Skeletal muscle tissue (tissue), 4 donors: Measurements from ENCODE around the gene ADARB1. TPM values are rescaled to one million over a fixed set of nuclear protein-coding genes. Genes with fewer than 3 reads are reported as not detected.

Experiments used
- H3K27ac ChIP-seq: one replicate; pipeline ENCODE4 v1.7.0; 2013; ENCODE audit warnings: mild to moderate bottlenecking, low read depth, low read length, inconsistent platforms
- H3K27me3 ChIP-seq, 3 donors: one replicate each; pipeline ENCODE4 v1.7.0; 2013; ENCODE audit warnings: low read length in 3 of 3; ENCODE audit not compliant: control insufficient read depth in 3 of 3, insufficient read depth in 3 of 3
- H3K36me3 ChIP-seq, 3 donors: one replicate each; pipeline ENCODE4 v1.7.0; 2013; ENCODE audit warnings: low read length in 3 of 3; ENCODE audit not compliant: control insufficient read depth in 3 of 3, insufficient read depth in 3 of 3
- H3K4me1 ChIP-seq, 3 donors: one replicate each; pipeline ENCODE4 v1.7.0; 2013; ENCODE audit warnings: low read length in 3 of 3, mild to moderate bottlenecking in 3 of 3; ENCODE audit not compliant: control insufficient read depth in 3 of 3, insufficient read depth in 3 of 3
- H3K4me3 ChIP-seq, 3 donors: one replicate each; pipeline ENCODE4 v1.7.0; 2013; ENCODE audit warnings: low read length in 3 of 3
- H3K9ac ChIP-seq, 3 donors: one replicate each; pipeline ENCODE4 v1.7.0; 2013; ENCODE audit warnings: low read length in 3 of 3, mild to moderate bottlenecking in 3 of 3, moderate library complexity in 2 of 3, low read depth in 1 of 3
- H3K9me3 ChIP-seq, 3 donors: one replicate each; pipeline ENCODE4 v1.7.0; 2013; ENCODE audit warnings: low read length in 3 of 3; ENCODE audit not compliant: control insufficient read depth in 3 of 3
- total RNA-seq: library from RNA; depleted of rRNA; stranded (reverse); fragments of >200 nt; gene quantifications from one replicate; pipeline ENCODE4 v1.2.3, GENCODE V29; 2014
- donor health status: Osteomylitis.

ADARB1 gene
- total RNA-seq, 1 donor from 2014 or later, result 16.2 TPM

DNA sequence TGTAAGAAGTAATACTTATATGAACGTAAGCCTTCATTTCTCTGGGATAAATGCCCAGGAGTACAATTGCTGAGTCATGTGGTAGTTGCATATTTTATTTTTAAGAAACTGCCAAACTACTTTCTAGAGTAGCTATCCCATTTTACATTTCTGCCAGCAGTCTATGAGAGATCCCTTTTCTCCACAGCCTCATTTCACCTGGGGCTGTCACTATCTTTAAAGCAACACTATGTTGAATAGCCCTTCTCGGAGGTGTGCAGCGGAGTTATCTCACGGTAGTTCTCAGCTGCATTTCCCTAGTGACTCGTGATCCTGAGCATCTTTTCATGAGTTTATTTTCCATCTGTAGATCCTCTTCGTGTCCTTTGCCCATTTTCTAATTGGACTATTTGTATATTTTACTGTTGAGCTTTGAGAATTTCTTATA lies 93.4 kb downstream of the ADARB1 start:
- Histone ChIP-seq H3K36me3 (peaks cover under 1 to 6% (median 5%) of the 10 kb centered on the region in 3 donors), H3K9me3 (no peaks in the 10 kb centered on the region), H3K4me3 (peak overlapping the region in 2 of 3 donors; percentile 2 to 31), H3K27ac (no peak overlapping the region), H3K4me1 (peaks cover 32 to 44% (median 42%) of the 10 kb centered on the region in 3 donors), H3K9ac (no peak overlapping the region), H3K27me3 (no peaks in the 10 kb centered on the region)

DNA sequence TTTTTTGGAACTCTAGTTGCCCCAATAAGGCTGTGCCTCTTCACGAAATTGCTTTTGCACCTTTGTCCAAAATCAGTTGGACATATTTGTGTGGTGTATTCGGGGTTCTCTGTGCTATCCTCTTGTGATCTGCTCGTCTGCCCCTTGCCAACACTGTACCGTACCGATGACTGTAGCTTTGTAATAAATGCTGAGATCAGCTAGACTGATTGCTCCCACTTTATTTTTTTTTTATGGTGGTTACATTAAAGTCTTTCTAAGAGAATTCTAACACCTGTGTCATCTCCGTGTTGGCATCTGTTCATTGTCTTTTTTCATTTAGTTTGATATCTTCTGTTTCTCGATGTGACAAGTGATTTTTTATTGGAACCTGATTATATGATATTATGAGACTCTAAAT lies 94.1 kb downstream of the ADARB1 start:
- Histone ChIP-seq H3K27me3 (no peaks in the 10 kb centered on the region), H3K9me3 (no peaks in the 10 kb centered on the region), H3K36me3 (peaks cover 5 to 6% (median 5%) of the 10 kb centered on the region in 3 donors), H3K27ac (peak overlapping the region; percentile 10), H3K9ac (no peak overlapping the region), H3K4me3 (no peak overlapping the region), H3K4me1 (peaks cover 25 to 37% (median 35%) of the 10 kb centered on the region in 3 donors)

DNA sequence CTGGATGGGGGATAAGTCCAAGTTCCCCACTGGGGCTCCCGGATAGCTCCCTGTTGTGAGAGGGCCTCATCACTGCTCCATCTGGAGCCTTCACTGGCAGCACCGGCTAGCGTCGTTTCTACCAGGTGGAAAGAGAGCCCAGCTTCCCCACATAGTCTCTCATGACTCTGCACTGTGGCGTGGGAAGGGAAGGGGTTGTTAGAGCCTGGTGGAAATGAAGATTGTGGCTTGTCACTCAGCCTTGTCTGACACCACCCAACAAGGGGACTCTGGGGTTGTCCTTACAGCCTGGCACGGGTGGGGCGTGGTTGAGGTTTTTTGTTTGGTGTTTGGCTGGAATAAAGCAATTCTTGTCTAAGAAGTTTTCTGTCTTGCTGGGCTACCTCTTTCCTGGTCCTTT lies 94.6 kb downstream of the ADARB1 start:
- no peak overlapping the region for H3K9ac ChIP-seq
- H3K36me3 ChIP-seq, result peaks cover 5 to 6% (median 5%) of the 10 kb centered on the region in 3 donors
- H3K9me3 ChIP-seq, result no peaks in the 10 kb centered on the region
- no peaks in the 10 kb centered on the region for H3K27me3 ChIP-seq
- H3K4me1 ChIP-seq, result peaks cover 20 to 32% (median 30%) of the 10 kb centered on the region in 3 donors
- no peak overlapping the region for H3K4me3 ChIP-seq
- peak overlapping the region; percentile 10 for H3K27ac ChIP-seq

DNA sequence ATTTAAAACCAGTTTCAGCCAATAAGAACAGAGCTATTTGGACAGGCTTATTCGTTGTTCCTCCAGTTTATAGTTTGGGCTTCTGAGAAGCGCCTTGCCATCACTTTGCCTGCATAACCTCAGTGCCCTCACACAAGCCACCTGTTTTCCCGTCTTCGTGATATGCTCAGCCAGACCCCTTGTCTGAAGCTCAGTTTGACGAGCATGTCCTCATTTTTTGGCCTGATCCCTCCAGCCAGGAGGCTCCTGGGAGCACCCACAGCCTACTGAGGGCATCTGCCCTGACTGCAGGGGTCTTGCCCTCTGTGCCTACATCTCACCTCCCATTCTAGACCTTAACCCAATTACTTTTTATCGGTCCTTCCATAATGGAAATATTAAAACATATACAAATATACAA lies 95.3 kb downstream of the ADARB1 start:
- Histone ChIP-seq H3K27me3 (no peaks in the 10 kb centered on the region), H3K9me3 (no peaks in the 10 kb centered on the region), H3K4me1 (peaks cover 20 to 25% (median 24%) of the 10 kb centered on the region in 3 donors), H3K9ac (peak overlapping the region in 1 of 3 donors; percentile 55), H3K36me3 (peaks cover 5 to 6% (median 5%) of the 10 kb centered on the region in 3 donors), H3K4me3 (no peak overlapping the region), H3K27ac (no peak overlapping the region)

DNA sequence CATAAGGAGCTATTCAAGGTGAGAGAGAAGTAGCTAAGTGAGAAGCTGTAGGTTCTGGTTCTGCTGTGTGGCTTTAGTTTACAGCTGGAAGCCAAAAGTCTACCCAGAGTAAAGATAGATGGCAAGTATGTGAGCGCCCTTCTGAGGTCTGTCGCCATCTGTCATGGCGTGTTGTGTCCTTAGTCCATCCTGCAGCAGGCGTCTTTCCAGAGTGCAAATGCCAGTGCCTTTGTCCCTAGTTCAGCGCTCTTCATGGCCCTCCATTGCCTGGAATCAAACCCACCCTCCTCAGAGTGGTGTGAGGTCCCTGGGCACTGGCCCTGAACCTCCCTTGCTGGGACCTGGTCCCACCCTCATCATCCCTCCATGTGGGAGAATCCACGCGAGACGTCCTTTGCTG lies 96.6 kb downstream of the ADARB1 start:
- Histone ChIP-seq H3K4me1 (peaks cover 20 to 24% (median 20%) of the 10 kb centered on the region in 3 donors), H3K36me3 (peaks cover 5 to 10% (median 6%) of the 10 kb centered on the region in 3 donors), H3K27ac (no peak overlapping the region), H3K4me3 (no peak overlapping the region), H3K9me3 (no peaks in the 10 kb centered on the region), H3K27me3 (no peaks in the 10 kb centered on the region), H3K9ac (no peak overlapping the region)

DNA sequence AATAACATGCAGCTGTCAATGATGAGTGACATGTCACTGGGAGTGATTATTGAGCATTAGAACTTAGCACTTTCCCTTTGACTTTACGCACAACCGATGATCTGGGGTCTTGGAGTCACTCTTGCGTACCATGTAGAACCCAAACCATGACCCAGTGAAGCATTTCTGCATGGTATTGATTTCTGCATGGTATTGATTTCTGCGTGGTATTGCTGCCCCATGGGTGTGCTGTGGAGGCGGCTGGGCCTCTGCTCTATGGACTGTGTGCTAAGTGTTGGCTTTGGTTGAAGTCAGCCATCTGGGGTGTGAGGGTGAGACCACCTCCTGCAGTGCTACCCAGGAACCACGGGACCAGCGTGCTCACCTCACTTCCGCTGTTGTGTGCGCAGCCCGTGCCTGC lies 98.0 kb downstream of the ADARB1 start:
- Histone ChIP-seq H3K9ac (no peak overlapping the region), H3K9me3 (no peaks in the 10 kb centered on the region), H3K4me1 (peaks cover 19 to 24% (median 20%) of the 10 kb centered on the region in 3 donors), H3K27ac (no peak overlapping the region), H3K4me3 (no peak overlapping the region), H3K36me3 (peaks cover 14 to 21% (median 17%) of the 10 kb centered on the region in 3 donors), H3K27me3 (no peaks in the 10 kb centered on the region)

DNA sequence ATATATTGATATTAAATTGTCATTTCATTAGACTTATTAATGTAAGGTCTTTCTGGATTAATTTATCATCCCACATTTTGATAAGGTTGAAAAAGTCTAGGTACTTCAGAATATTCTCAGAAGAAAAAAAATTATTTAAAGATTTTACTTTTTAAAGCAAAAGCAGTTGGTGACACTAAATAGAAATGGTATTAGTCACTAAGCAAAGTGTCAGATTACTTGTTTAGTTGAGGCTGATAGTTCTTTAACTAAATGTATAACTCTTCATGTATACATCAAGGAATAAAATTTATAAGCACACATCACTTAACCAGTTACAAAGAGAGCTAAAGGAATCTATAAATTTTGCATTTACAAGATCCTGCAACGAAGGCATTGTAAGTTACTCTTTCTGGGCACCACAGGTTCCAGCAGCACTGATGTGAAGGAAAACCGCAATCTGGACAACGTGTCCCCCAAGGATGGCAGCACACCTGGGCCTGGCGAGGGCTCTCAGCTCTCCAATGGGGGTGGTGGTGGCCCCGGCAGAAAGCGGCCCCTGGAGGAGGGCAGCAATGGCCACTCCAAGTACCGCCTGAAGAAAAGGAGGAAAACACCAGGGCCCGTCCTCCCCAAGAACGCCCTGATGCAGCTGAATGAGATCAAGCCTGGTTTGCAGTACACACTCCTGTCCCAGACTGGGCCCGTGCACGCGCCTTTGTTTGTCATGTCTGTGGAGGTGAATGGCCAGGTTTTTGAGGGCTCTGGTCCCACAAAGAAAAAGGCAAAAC lies 101.1 kb downstream of the ADARB1 start:
- Histone ChIP-seq H3K4me3 (no peak overlapping the region), H3K27me3 (no peaks in the 10 kb centered on the region), H3K4me1 (peaks cover 0 to 4% (median 0%) of the 10 kb centered on the region in 3 donors), H3K9me3 (no peaks in the 10 kb centered on the region), H3K27ac (no peak overlapping the region), H3K9ac (no peak overlapping the region), H3K36me3 (peaks cover 27 to 31% (median 29%) of the 10 kb centered on the region in 3 donors)

DNA sequence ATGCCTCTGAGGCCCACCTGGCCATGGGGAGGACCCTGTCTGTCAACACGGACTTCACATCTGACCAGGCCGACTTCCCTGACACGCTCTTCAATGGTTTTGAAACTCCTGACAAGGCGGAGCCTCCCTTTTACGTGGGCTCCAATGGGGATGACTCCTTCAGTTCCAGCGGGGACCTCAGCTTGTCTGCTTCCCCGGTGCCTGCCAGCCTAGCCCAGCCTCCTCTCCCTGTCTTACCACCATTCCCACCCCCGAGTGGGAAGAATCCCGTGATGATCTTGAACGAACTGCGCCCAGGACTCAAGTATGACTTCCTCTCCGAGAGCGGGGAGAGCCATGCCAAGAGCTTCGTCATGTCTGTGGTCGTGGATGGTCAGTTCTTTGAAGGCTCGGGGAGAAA lies 101.8 kb downstream of the ADARB1 start:
- Histone ChIP-seq H3K4me1 (peaks cover 0 to under 1% (median 0%) of the 10 kb centered on the region in 3 donors), H3K4me3 (no peak overlapping the region), H3K9me3 (no peaks in the 10 kb centered on the region), H3K27ac (no peak overlapping the region), H3K9ac (no peak overlapping the region), H3K27me3 (no peaks in the 10 kb centered on the region), H3K36me3 (peaks cover 30 to 36% (median 35%) of the 10 kb centered on the region in 3 donors)

DNA sequence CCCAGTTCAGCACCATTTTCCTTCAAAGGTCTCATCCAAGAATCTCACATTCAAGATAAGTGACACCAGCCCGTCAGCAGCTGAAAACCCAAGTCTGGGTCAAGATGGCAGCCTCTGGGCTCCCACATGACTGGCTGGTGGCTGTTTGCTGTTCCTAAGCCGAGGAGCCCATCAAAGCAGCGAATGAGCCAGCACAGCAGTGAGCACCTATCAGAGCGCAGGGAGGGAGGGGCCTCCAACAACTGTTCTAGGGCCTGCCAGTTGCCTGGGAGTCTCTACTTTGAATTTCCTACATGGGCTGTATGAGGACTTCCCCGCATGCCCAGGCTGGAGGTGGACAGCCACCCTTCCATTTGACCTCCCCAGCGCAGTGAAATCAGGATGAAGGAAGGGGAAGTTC lies 102.7 kb downstream of the ADARB1 start:
- Histone ChIP-seq H3K36me3 (peaks cover 37 to 44% (median 44%) of the 10 kb centered on the region in 3 donors), H3K9ac (no peak overlapping the region), H3K9me3 (no peaks in the 10 kb centered on the region), H3K27ac (no peak overlapping the region), H3K4me1 (no peaks in the 10 kb centered on the region), H3K27me3 (no peaks in the 10 kb centered on the region), H3K4me3 (no peak overlapping the region)

DNA sequence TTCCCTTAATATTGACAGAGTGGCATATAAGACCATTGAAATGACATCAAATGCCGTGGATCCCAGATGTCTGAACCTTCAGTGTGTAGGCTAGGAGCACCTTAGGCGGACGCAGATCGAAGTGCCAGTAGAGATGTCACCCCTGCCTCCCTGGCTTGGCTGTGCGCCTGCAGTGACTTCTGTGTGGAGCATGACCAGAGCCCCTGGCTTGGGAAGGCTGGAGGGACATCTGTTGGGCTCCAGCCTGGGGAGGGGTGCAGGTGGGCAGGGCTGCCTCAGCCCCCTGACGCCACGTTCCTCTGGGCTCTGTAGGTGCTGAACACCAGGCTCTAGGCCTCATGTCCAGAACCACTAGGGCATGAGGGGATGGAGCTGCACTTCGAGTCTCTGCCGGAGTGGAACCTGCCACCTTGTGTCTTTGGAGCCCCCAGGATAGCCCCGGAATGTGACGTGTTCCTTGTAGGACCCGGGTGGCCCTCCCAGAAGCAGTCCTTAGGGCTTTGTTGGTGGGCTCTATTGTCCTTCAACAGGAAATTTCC lies 103.8 kb downstream of the ADARB1 start:
- no peak overlapping the region for H3K9ac ChIP-seq

More for the DNA sequence above, 103.8 kb downstream of the ADARB1 start:
- Histone ChIP-seq H3K4me3 (no peak overlapping the region), H3K9me3 (no peaks in the 10 kb centered on the region), H3K27ac (no peak overlapping the region), H3K36me3 (peaks cover 35 to 41% (median 40%) of the 10 kb centered on the region in 3 donors), H3K27me3 (no peaks in the 10 kb centered on the region), H3K4me1 (no peaks in the 10 kb centered on the region)
